IgD-negative memory B cell (primary cell): ENCODE results near the gene DYNC1H1. TPM values are rescaled to one million over a fixed set of nuclear protein-coding genes. Genes with fewer than 3 reads are reported as not detected.

Experiments
- H3K27ac Mint-ChIP-seq, 3 donors: one replicate each; pipeline ENCODE4 v1.8.0; 2020 to 2022; ENCODE audit warnings: mild to moderate bottlenecking in 3 of 3, mixed read lengths in 3 of 3, moderate library complexity in 1 of 3
- H3K27me3 Mint-ChIP-seq: one replicate; pipeline ENCODE4 v1.8.0; 2021; ENCODE audit warnings: mixed read lengths
- H3K36me3 Mint-ChIP-seq: one replicate; pipeline ENCODE4 v1.8.0; 2020; ENCODE audit warnings: mild to moderate bottlenecking, mixed read lengths
- H3K4me1 Mint-ChIP-seq, 3 donors: one replicate each; pipeline ENCODE4 v1.8.0; 2020 to 2022; ENCODE audit warnings: mixed read lengths in 3 of 3, mild to moderate bottlenecking in 1 of 3
- H3K4me3 Mint-ChIP-seq, 4 donors: one replicate each; pipeline ENCODE4 v1.8.0; 2020 to 2022; ENCODE audit warnings: mild to moderate bottlenecking in 4 of 4, mixed read lengths in 4 of 4, moderate library complexity in 3 of 4
- H3K9me3 Mint-ChIP-seq, 3 donors: one replicate each; pipeline ENCODE4 v1.8.0; 2020 to 2021; ENCODE audit warnings: mixed read lengths in 3 of 3, mild to moderate bottlenecking in 1 of 3
- polyA plus RNA-seq: library from polyadenylated mRNA; unstranded; fragments of 300-500 nt; fragmentation: Illumina TruSeq; gene quantifications from one replicate; pipeline ENCODE4 v1.2.3, GENCODE V29; 2021

Gene DYNC1H1
- polyA plus RNA-seq, 1 donor from 2014 or later = 54.4 TPM

DNA sequence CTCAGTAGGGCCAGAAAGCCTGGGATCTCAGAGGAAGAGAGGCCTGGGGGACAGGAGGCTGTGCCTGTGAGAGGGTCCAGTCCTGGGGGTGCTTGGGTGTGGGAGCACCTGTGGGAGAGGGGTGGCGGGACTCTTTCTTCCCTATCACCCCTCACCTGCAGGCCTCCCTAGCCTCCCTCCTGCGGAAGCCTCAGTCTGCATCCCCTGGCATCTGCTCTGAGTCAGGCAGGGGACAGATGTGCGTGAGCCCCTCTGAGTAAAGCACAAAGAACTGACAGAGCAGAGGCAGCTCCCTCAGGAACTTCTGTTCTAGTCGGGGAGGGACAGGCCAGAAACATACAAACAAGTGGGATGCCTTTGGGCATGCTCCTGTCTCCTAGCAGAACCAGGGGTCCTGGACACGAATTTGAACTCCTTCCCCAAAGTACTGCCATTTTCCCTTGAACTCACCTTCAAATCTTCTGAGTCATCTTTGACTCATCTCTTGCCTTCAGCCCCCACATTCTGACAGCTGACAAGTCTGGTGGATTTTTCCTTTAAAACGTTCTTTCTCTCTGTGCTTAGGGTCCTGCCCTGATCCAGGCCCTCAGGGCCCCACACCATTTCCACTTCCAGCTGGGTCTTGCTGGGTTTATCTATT lies 131.0 kb downstream of the DYNC1H1 start:
- peaks cover under 1 to 4% (median 4%) of the 10 kb centered on the region in 3 donors for H3K4me1 Mint-ChIP-seq
- no peaks in the 10 kb centered on the region for H3K27me3 Mint-ChIP-seq
- no peaks in the 10 kb centered on the region for H3K9me3 Mint-ChIP-seq
- no peaks in the 10 kb centered on the region for H3K36me3 Mint-ChIP-seq
- H3K4me3 Mint-ChIP-seq = no peak overlapping the region
- H3K27ac Mint-ChIP-seq = peak overlapping the region in 1 of 3 donors; percentile 39

DNA sequence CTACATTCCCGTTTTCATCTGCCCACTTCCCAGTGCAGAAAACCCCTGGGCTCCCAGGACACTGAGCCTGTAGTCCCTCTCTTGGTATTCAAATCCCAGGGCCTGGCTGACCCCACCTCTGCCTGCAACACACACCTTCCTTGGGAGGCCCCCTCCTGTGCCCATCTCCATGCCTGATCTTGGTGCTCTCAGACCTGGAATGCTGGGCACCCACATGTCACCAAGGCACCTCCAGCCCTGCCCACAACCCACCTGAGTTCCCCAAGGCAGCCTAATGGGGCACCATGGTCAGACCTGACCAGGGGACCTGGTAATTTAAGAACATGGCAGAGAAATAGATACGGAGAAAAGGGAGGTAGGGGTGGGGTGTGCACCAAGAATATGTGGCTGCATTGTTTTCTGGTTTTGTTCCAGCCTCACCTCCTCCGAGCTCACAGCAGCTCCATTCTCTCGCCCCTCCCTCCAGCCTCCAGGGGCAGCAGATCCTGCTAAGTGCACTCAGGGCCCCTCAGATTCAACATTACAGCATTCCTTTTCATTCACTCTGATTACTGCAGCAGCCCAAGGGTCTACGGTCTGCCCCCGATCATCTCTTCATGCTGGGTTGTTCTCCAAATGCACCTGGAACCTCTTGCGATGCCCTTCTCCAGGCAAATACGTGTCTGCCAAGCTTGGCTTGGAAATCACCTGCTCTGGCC lies 131.6 kb downstream of the DYNC1H1 start:
- no peaks in the 10 kb centered on the region for H3K36me3 Mint-ChIP-seq
- H3K27ac Mint-ChIP-seq = peak overlapping the region in 1 of 3 donors; percentile 39
- peak overlapping the region in 1 of 4 donors; percentile 46 for H3K4me3 Mint-ChIP-seq
- no peaks in the 10 kb centered on the region for H3K27me3 Mint-ChIP-seq
- peaks cover 0 to 4% (median 2%) of the 10 kb centered on the region in 3 donors for H3K4me1 Mint-ChIP-seq
- no peaks in the 10 kb centered on the region for H3K9me3 Mint-ChIP-seq

DNA sequence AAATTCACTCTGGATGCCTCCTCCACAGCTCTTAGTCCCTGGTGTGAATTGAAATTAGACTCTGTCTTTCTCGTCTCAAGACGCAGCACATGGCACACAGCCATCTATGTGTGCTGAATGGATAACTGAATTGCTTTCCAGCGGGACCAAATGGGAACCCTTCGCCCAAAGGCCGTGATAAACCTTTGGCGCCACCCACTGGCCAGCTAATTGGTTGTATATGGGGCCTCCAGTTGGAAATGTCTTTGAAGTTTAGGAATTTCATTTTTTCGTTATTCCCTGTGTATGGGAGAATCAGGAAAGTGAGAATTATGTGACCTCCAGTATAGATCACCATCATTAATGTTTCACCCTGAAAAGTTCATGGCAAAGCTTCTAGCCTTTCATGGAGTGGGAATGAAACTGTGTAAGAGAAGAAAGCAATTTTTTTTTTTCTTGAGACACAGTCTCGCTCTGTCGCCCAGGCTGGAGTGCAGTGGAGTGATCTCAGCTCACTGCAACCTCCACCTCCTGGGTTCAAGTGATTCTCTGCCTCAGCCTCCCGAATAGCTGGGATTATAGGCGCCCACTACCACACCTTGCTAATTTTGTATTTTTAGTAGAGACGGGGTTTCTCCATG lies 132.3 kb downstream of the DYNC1H1 start:
- Mint-ChIP-seq H3K4me3 (peak overlapping the region in 1 of 4 donors; percentile 46), H3K27me3 (no peaks in the 10 kb centered on the region), H3K9me3 (no peaks in the 10 kb centered on the region), H3K36me3 (no peaks in the 10 kb centered on the region), H3K4me1 (peaks cover 0 to 4% (median 2%) of the 10 kb centered on the region in 3 donors), H3K27ac (peak overlapping the region in 2 of 3 donors; percentile 11 to 16)

DNA sequence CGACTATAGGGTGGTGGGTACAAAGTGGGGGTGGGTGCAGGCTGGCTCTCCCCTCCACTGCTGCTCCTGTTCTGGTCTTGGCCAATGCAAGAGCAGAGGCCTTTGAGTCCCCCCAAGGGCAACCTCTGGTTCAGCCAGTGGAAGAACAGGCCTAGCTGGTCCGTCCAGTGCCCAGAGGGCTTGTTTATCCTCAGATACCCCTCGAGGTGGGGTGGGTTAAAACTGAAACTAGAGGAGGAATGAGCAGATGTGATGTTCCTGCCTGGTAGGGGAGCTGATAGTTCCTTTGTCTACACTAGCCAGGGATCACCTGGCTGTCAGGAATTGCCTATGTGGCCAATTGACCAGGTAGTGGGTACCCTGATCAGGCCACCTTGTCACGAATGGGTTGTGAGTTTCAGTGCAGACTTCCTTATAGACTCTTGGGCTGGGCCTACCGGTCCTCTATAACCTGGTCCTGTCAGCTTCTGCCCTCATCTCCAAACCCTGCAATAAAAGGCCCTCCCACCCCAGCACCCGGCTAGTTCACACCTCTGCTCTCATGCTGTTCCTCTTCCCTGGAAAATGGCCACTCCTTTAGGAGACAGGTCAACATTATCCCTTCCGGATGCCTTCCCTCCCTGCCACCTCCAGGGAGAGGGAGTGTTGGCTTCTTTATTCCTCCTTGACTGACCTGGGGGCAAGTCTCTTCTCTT lies 133.2 kb downstream of the DYNC1H1 start:
- H3K9me3 Mint-ChIP-seq = no peaks in the 10 kb centered on the region
- no peaks in the 10 kb centered on the region for H3K27me3 Mint-ChIP-seq
- H3K4me1 Mint-ChIP-seq = peaks cover 0 to 4% (median 2%) of the 10 kb centered on the region in 3 donors
- H3K27ac Mint-ChIP-seq = no peak overlapping the region
- H3K36me3 Mint-ChIP-seq = no peaks in the 10 kb centered on the region
- H3K4me3 Mint-ChIP-seq = peak overlapping the region in 1 of 4 donors; percentile 56

DNA sequence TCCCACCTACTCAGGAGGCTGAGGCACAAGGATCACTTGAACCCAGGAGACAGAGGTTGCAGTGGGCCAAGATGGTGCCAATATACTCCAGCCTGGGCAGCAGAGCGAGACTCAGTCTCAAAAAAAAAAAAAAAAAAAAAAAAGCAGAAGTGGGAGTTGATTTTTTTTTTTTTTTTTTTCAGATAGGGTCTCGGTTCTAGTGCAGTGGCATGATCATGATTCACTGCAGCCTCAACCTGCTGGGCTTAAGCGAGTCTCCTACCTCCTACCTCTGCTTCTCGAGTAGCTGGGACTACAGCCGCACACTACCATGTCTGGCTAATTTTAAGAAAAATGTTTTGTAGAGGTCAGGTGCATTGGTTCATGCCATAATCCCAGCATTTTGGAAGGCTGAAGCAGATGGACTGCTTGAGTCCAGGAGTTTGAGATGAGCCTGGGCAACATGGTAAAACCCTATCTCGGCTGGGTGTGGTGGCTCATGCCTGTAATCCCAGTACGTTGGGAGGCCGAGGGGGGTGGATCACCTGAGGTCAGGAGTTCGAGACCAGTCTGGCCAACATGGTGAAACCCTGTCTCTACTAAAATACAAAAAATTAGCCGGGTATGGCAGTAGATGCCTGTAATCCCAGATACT lies 138.8 kb downstream of the DYNC1H1 start:
- Mint-ChIP-seq H3K27ac (peak overlapping the region; percentile 66 to 78 (median 76)), H3K36me3 (no peaks in the 10 kb centered on the region), H3K4me3 (peak overlapping the region in 2 of 4 donors; percentile 65 to 74), H3K27me3 (no peaks in the 10 kb centered on the region), H3K9me3 (no peaks in the 10 kb centered on the region), H3K4me1 (peaks cover 6 to 13% (median 12%) of the 10 kb centered on the region in 3 donors)

DNA sequence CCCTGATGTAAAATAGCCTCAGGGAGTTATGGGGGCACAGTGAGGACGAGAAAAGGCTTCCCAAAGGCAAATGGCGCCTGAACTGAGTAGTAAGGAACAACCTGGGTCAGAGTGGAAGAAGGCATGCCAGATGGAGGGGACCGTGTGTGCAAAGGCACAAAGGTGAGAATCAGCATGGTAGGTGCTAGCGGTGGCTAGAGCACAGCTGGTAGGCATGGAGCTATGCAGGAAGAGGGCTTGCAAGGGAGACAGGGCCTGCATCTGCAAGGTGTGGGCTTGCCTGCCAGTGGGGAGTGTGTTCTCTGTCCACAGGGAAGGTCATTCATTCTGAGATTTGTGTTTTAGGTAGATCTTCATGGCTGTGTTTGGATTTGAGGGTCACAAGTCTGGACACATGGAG lies 141.0 kb downstream of the DYNC1H1 start:
- Mint-ChIP-seq H3K4me3 (no peak overlapping the region), H3K9me3 (peaks cover 0 to 5% (median 4%) of the 10 kb centered on the region in 3 donors), H3K4me1 (peaks cover 9 to 13% (median 12%) of the 10 kb centered on the region in 3 donors), H3K36me3 (no peaks in the 10 kb centered on the region), H3K27ac (peak overlapping the region in 1 of 3 donors; percentile 16), H3K27me3 (no peaks in the 10 kb centered on the region)

Other genes with a start within 250 kb of the DYNC1H1 start
- gene PPP2R5C, start 202.9 kb upstream of the DYNC1H1 start, polyA plus RNA-seq = 106 TPM
- gene HSP90AA1, start 122.5 kb downstream of the DYNC1H1 start, polyA plus RNA-seq = 372 TPM
- 14.9 TPM for gene WDR20, start 175.3 kb downstream of the DYNC1H1 start, polyA plus RNA-seq